Fibroblast of lung (primary cell): ENCODE results near the gene SETBP1. TPM values are rescaled to one million over a fixed set of nuclear protein-coding genes. Genes with fewer than 3 reads are reported as not detected.

Experiments
- DNase-seq, 2 donors: peaks; one replicate each; pipeline versions ENCODE4 v3.0.0 to v3.0.0-alpha.2; 2010; ENCODE audit warnings: low read depth in 2 of 2
- H2AFZ ChIP-seq: 2 replicates; pipeline ENCODE4 v1.5.1; 2012; ENCODE audit warnings: low read length, control low read depth, inconsistent platforms
- H3K27ac ChIP-seq: 2 replicates; pipeline ENCODE4 v1.5.1; 2011; ENCODE audit warnings: low read length, control low read depth; ENCODE audit not compliant: insufficient read depth
- H3K27me3 ChIP-seq: 2 replicates; pipeline ENCODE4 v1.5.1; 2011; ENCODE audit warnings: mild to moderate bottlenecking, low read length; ENCODE audit not compliant: control insufficient read depth, insufficient read depth
- H3K36me3 ChIP-seq: 2 replicates; pipeline ENCODE4 v1.5.1; 2011; ENCODE audit warnings: low read length; ENCODE audit not compliant: control insufficient read depth, insufficient read depth
- H3K4me1 ChIP-seq: 2 replicates; pipeline ENCODE4 v1.5.1; 2011; ENCODE audit warnings: low read length; ENCODE audit not compliant: control insufficient read depth, insufficient read depth; ENCODE audit errors: extremely low read depth
- H3K4me2 ChIP-seq: 2 replicates; pipeline ENCODE4 v1.5.1; 2011; ENCODE audit warnings: low read length, control low read depth; ENCODE audit not compliant: insufficient read depth; ENCODE audit errors: extremely low read depth
- H3K4me3 ChIP-seq, 4 experiments: fragments of 200-600 bp in 1 of 4; sonication (generic) in 1 of 4; replicated peaks in 1 of 4; 2 replicates each; pipeline ENCODE4 v1.5.1; 2011 to 2016; ENCODE audit warnings: low read length in 4 of 4, low read depth in 3 of 4, mild to moderate bottlenecking in 3 of 4, control low read depth in 2 of 4, inconsistent platforms in 1 of 4, mixed read lengths in 1 of 4; ENCODE audit not compliant: insufficient read depth in 1 of 4; ENCODE audit errors: control extremely low read depth in 1 of 4
- H3K79me2 ChIP-seq: 2 replicates; pipeline ENCODE4 v1.5.1; 2012; ENCODE audit warnings: mild to moderate bottlenecking, low read length, inconsistent platforms; ENCODE audit not compliant: control insufficient read depth, insufficient read depth
- H3K9ac ChIP-seq: 2 replicates; pipeline ENCODE4 v1.5.1; 2011; ENCODE audit warnings: mild to moderate bottlenecking, low read length, control low read depth; ENCODE audit not compliant: insufficient read depth
- H3K9me3 ChIP-seq: 2 replicates; pipeline ENCODE4 v1.5.1; 2012; ENCODE audit warnings: low read depth, low read length; ENCODE audit not compliant: control insufficient read depth, insufficient read depth
- H4K20me1 ChIP-seq: 2 replicates; pipeline ENCODE4 v1.5.1; 2011; ENCODE audit warnings: low read length; ENCODE audit not compliant: control insufficient read depth, insufficient read depth; ENCODE audit errors: extremely low read depth
- CTCF ChIP-seq, 2 donors: IDR thresholded peaks in 1 of 2; conservative IDR thresholded peaks in 1 of 2; 1 replicate in 1 of 2; 2 replicates in 1 of 2; pipeline ENCODE4 v1.5.1; 2011 to 2012; ENCODE audit warnings: low read length in 2 of 2, control low read depth in 1 of 2, inconsistent platforms in 1 of 2, low read depth in 1 of 2, mild to moderate bottlenecking in 1 of 2
- EZH2 ChIP-seq: IDR thresholded peaks from 2 replicates; pipeline ENCODE4 v1.5.1; 2012; ENCODE audit warnings: low read length, control low read depth, mild to moderate bottlenecking; ENCODE audit errors: missing control alignments
- polyA plus RNA-seq, 2 donors: library from polyadenylated mRNA; depleted of rRNA in 1 of 2; stranded (reverse) in 1 of 2; unstranded in 1 of 2; fragments of >200 nt; gene quantifications; 2 replicates each; pipeline ENCODE4 v1.2.1, GENCODE V29; 2011 to 2012; ENCODE audit warnings: missing spikeins in 1 of 2
- total RNA-seq: library from RNA; depleted of rRNA; stranded (reverse); fragments of >200 nt; gene quantifications from 2 replicates; pipeline ENCODE4 v1.2.1, GENCODE V29; 2014

SETBP1 gene
- total and polyA plus RNA-seq, 2 donors (not counting 1 experiment from before 2014, with no cell fraction given): 4.5 to 5.4 TPM

GRCh38 chr18:44712025-44712424, 31.3 kb downstream of the SETBP1 start:
- peaks cover 11% of the 10 kb centered on the region for H3K4me1 ChIP-seq
- H3K4me3 ChIP-seq: no peak overlapping the region
- H3K27me3 ChIP-seq: no peaks in the 10 kb centered on the region
- no peak overlapping the region for H3K4me2 ChIP-seq
- no peak for TF ChIP-seq CTCF (conservative IDR thresholded peaks at IDR 0.05 in 1 of 2, IDR thresholded peaks at IDR 0.05 in 1 of 2; ENCODE audit: low read depth in 1 of 2, low read length in 2 of 2)
- no peak for TF ChIP-seq EZH2
- no peak overlapping the region for H2AFZ ChIP-seq
- no peaks in the 10 kb centered on the region for H3K79me2 ChIP-seq
- H3K9ac ChIP-seq: no peak overlapping the region
- H4K20me1 ChIP-seq: no peaks in the 10 kb centered on the region
- H3K9me3 ChIP-seq: no peaks in the 10 kb centered on the region
- no peak overlapping the region for H3K27ac ChIP-seq
- H3K36me3 ChIP-seq: no peaks in the 10 kb centered on the region
- DNase-seq: no peak

GRCh38 chr18:44713435-44713834, 32.7 kb downstream of the SETBP1 start:
- Histone ChIP-seq H3K79me2 (no peaks in the 10 kb centered on the region), H3K4me2 (no peak overlapping the region), H3K9ac (no peak overlapping the region), H4K20me1 (no peaks in the 10 kb centered on the region), H3K9me3 (no peaks in the 10 kb centered on the region), H3K27me3 (no peaks in the 10 kb centered on the region), H3K4me3 (no peak overlapping the region), H3K4me1 (peaks cover 7% of the 10 kb centered on the region), H3K27ac (no peak overlapping the region), H2AFZ (no peak overlapping the region), H3K36me3 (no peaks in the 10 kb centered on the region)
- no peak for DNase-seq
- TF ChIP-seq EZH2: no peak
- TF ChIP-seq CTCF (conservative IDR thresholded peaks at IDR 0.05 in 1 of 2, IDR thresholded peaks at IDR 0.05 in 1 of 2; ENCODE audit: low read depth in 1 of 2, low read length in 2 of 2): no peak

- Histone ChIP-seq H3K9me3 (no peaks in the 10 kb centered on the region), H3K27ac (no peak overlapping the region), H2AFZ (no peak overlapping the region), H3K79me2 (no peaks in the 10 kb centered on the region), H3K27me3 (no peaks in the 10 kb centered on the region), H3K9ac (no peak overlapping the region), H3K4me1 (peaks cover 2% of the 10 kb centered on the region), H3K4me3 (no peak overlapping the region), H3K4me2 (no peak overlapping the region), H4K20me1 (no peaks in the 10 kb centered on the region), H3K36me3 (no peaks in the 10 kb centered on the region)
- DNase-seq: no peak
- no peak for TF ChIP-seq CTCF (conservative IDR thresholded peaks at IDR 0.05 in 1 of 2, IDR thresholded peaks at IDR 0.05 in 1 of 2; ENCODE audit: low read depth in 1 of 2, low read length in 2 of 2)
- TF ChIP-seq EZH2: no peak
Measured at GRCh38 chr18:44714376-44714775, 33.7 kb downstream of the SETBP1 start.
